HFF-Myc (cell line): ENCODE results near the gene PACS1.
A peak's percentile ranks its signal among the peaks of the same experiment; 100 is the strongest.
"Not testable (repeated sequence)": the region's sequence is repeated elsewhere in the genome, so short reads cannot be mapped to it uniquely, and the experiment has no call there.

Experiments used
- DNase-seq: peaks from one replicate; pipeline ENCODE4 v3.0.0-alpha.2; 2011; ENCODE audit warnings: low read depth; ENCODE audit errors: extremely low read depth
- H3K4me3 ChIP-seq: replicated peaks from 2 replicates; pipeline ENCODE4 v1.5.1; 2011; ENCODE audit warnings: low read depth, mild to moderate bottlenecking, control low read depth, low read length
- TF ChIP-seq, protein P1 (sequence below): IDR thresholded peaks from 2 replicates; pipeline ENCODE4 v1.5.1; 2012; ENCODE audit warnings: mild to moderate bottlenecking, low read depth, low read length, control low read depth; ENCODE audit errors: missing control alignments

Gene PACS1

DNA sequence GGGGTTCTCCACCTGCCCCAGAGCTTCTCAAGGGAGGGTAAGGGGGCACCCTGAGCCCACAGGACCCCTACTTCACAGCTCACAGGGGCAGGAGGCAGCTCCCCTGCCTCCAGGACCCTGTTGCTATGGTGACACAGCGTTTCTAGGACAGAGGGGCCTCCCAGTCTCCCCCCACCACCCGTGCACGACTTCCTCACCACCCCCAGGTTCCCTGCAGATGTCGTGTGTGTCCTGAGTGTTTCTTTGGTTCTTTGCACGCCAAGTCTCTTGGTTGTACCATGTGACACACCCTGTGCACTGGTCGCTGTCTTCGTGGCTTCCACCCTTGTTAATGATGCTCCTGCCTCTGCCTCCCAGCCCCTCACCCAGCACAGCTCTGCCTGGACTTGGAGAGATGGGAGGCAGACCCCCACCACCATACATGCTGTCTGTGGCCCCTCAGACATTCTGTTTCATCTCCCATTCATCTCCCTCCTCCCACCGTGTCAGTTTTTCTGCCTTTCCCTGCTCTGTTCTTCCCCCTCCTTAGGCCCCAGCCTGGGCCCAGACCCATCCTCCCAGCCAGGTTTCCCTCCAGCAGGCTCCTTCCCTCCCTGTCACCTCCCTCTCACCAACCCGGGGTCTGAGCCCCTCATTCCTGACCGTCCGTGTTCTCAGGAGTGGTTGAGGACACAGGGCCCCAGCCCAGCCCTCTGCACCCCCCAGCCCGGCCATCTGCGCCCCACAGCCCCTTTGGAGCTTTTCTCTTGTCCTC lies 173.9 kb downstream of the PACS1 start:
- DNase-seq = no peak
- TF ChIP-seq, protein P1, sequence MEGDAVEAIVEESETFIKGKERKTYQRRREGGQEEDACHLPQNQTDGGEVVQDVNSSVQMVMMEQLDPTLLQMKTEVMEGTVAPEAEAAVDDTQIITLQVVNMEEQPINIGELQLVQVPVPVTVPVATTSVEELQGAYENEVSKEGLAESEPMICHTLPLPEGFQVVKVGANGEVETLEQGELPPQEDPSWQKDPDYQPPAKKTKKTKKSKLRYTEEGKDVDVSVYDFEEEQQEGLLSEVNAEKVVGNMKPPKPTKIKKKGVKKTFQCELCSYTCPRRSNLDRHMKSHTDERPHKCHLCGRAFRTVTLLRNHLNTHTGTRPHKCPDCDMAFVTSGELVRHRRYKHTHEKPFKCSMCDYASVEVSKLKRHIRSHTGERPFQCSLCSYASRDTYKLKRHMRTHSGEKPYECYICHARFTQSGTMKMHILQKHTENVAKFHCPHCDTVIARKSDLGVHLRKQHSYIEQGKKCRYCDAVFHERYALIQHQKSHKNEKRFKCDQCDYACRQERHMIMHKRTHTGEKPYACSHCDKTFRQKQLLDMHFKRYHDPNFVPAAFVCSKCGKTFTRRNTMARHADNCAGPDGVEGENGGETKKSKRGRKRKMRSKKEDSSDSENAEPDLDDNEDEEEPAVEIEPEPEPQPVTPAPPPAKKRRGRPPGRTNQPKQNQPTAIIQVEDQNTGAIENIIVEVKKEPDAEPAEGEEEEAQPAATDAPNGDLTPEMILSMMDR = no peak
- no peak overlapping the region for H3K4me3 ChIP-seq

DNA sequence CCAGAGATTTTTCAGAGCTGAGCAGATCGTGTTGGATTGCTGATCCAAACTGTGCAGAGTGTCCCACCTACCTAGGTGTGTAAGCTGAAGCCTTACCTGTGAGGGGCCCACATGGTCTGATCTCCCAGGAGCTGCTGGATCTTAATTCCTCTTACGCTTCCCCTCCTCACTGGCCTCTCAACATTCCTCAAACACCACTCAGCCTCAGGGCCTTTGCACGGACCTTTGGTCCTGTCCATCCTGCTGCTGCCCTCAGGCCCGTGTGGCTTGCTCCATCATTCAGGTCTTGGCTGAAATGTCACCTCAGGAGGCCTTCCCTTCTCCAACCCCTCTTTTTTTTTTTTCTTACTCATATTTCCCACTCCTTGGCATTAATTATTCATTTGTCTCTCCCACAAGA lies 177.2 kb downstream of the PACS1 start:
- no peak for DNase-seq
- H3K4me3 ChIP-seq = no peak overlapping the region
- TF ChIP-seq, protein P1 = no peak

DNA sequence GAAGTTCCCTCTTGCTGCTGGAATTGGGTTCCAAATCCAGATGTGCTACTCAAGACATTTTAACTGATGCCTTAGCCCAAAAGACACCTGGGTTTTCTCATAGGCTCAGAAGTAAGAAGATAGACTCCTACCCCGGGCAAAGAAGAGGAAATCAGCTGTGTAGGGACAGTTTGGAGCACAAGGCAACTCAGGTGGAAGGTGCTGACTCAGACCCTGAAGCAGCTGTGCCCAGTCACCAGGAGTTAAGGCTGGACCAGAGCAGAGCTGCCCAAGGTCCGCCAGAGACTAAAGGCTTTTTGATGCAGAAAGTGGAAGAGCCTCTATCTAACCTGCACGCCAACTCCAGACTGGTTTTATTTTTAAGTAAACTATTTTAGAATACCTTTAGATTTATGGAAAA lies 177.7 kb downstream of the PACS1 start:
- DNase-seq = no peak
- TF ChIP-seq, protein P1 = no peak

DNA sequence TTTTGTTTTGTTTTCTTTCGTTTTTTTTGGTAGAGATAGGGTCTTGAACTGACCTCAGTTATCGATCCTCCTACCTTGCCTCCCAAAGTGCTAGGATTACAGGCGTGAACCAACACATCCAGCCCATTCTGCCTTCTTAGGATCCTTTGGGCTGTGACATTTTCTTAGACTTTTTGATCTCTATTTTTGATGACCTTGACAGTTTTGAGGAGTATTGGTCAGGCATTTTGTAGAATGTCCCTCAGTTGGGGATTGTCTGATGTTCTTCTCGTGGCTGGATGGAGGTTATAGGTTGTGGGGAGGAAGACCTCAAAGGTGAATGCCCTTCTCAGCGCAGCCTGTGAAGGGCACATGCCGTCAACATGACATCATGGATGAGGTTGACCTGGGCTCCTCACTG lies 178.8 kb downstream of the PACS1 start:
- no peak overlapping the region for H3K4me3 ChIP-seq
- no peak for DNase-seq
- TF ChIP-seq, protein P1 = no peak

More for the DNA sequence above, 177.7 kb downstream of the PACS1 start:
- no peak overlapping the region for H3K4me3 ChIP-seq

DNA sequence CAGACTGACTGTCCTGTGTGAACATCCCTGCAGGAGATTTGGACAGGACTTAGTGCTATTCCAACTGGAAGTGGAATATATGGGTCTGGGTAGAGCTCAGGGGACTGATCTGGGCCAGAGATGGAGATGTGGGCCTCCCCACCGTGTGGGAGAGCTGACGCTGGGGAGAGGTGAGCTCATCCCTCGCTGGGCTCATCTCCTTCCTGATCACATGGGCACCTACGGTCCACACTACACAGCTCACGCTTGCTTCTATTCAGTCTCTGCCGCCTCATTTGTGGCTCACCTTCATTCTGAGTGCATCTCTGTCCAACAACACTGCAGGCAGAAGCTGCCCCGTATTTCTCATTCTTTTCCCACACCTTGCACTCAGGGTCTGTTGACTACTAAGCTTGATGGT lies 181.7 kb downstream of the PACS1 start:
- DNase-seq = no peak
- TF ChIP-seq, protein P1 = no peak
- no peak overlapping the region for H3K4me3 ChIP-seq

DNA sequence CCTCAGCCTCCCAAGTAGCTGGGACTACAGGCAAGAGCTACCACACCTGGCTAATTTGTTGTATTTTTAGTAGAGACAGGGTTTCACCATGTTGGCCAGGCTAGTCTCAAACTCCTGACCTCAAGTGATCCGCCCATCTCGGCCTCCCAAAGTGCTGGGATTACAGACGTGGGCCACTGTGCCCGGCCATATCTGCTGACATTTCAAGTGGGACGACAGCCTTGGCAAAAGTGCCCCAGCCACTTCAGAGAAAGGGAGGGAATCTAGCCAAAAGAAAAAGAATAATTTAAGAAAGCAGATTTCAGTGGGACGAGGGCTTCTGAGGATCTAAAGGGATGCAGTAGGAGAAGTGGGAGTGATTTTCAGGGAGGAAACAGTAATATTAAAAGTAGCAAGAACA lies 183.0 kb downstream of the PACS1 start:
- DNase-seq = not testable (repeated sequence)

DNA sequence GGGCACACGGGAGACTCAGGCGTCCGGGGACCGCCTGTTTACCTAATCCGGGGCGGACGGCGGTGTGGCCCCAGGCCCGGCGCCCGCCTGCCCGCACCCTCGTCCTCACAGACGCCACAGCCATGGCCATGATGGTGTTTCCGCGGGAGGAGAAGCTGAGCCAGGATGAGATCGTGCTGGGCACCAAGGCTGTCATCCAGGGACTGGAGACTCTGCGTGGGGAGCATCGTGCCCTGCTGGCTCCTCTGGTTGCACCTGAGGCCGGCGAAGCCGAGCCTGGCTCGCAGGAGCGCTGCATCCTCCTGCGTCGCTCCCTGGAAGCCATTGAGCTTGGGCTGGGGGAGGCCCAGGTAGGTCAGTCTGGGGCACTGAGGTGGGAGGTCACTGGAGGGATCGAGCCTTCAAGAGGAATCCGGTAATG lies 188.4 kb downstream of the PACS1 start:
- peak overlapping the region; percentile 80 for H3K4me3 ChIP-seq
- no peak for DNase-seq
- TF ChIP-seq, protein P1 = no peak

More for the DNA sequence above, 183.0 kb downstream of the PACS1 start:
- H3K4me3 ChIP-seq = not testable (repeated sequence)
